AG09309 (cell line): ENCODE data around the gene PNKP.

Source experiments
- DNase-seq: peaks from one replicate; pipeline ENCODE4 v3.0.0-alpha.2; 2010; ENCODE audit warnings: low read depth
- H3K4me3 ChIP-seq: 2 replicates; pipeline ENCODE4 v1.5.1; 2011; ENCODE audit warnings: mild to moderate bottlenecking, low read depth, low read length, moderate library complexity; ENCODE audit not compliant: control insufficient read depth
- CTCF ChIP-seq: IDR thresholded peaks from 2 replicates; pipeline ENCODE4 v1.5.1; 2011; ENCODE audit warnings: mild to moderate bottlenecking, low read depth, low read length, inconsistent platforms; ENCODE audit not compliant: insufficient read depth, control insufficient read depth; ENCODE audit errors: missing control alignments

Gene PNKP

GRCh38 chr19:49849433-49850220 lies 17.7 kb downstream of the PNKP start:
- no peak overlapping the region for H3K4me3 ChIP-seq
- DNase-seq, result no peak
- no peak for TF ChIP-seq CTCF

- TF ChIP-seq CTCF, result no peak
- DNase-seq, result no peak
- no peak overlapping the region for H3K4me3 ChIP-seq
Observed at GRCh38 chr19:49848938-49849337, 18.4 kb downstream of the PNKP start.

- no peak for TF ChIP-seq CTCF
- DNase-seq, result peak; percentile 80
- no peak overlapping the region for H3K4me3 ChIP-seq
Observed at GRCh38 chr19:49847731-49848696, 19.4 kb downstream of the PNKP start.

- no peak overlapping the region for H3K4me3 ChIP-seq
- no peak for DNase-seq
- no peak for TF ChIP-seq CTCF
Observed at GRCh38 chr19:49846408-49846807, 21.0 kb downstream of the PNKP start.

- no peak for DNase-seq
- H3K4me3 ChIP-seq, result no peak overlapping the region
- no peak for TF ChIP-seq CTCF
Observed at GRCh38 chr19:49845414-49845813, 22.0 kb downstream of the PNKP start.

- no peak for TF ChIP-seq CTCF
Observed at GRCh38 chr19:49844138-49845095, 23.0 kb downstream of the PNKP start.

More at GRCh38 chr19:49844138-49845095, 23.0 kb downstream of the PNKP start:
- H3K4me3 ChIP-seq, result no peak overlapping the region
- DNase-seq, result no peak
